NCI-H524 (cell line): ENCODE data around the gene DLX2.

Source experiments
- DNase-seq, 2 experiments: peaks; one replicate each; lab custom pipeline; 2025; lab: John Stamatoyannopoulos, UW

The DLX2 gene

DNA sequence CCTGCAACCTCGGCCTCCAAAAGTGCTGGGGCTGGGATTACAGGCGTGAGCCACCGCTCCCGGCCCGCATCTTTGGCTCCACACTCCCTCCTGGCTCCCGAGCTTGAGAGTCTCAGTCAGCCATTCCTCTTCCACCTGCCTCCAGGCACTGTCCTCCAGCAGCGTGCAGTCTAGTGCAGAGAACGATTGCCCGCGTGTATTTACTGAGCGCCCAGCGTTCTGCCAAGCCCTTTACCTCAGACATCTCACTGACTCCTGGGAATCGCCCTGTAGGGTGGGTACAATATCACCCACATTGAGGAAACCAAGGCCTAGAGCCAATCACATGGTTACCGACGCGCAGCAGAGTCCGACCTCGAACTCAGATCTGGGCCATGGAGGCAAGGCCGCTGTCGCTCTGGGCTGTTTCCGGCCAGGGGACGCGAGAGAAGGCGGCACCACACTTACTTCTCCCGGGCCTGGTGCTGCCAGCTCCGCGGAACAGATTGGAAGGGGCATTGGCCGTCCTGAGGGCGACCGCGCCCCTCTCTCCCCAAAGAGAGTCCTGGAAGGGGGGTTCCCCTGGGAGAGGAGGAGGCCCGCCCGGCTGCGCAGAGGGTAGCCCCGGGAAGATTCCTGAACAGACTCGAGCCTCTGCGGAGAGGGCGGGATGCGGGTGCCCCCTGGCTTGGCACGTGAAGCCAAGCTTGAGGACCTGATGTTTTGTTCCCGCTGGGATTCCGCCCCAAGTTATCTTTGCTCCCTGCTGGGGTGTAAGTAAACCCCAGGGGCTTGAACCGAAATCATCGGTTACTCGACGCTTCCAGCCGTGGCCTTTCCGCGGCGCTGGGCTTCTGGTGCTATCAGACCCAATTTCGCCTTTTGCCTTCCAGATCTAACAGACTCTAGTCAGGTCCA lies 5.2 kb upstream of the DLX2 start:
- no peak for DNase-seq

DNA sequence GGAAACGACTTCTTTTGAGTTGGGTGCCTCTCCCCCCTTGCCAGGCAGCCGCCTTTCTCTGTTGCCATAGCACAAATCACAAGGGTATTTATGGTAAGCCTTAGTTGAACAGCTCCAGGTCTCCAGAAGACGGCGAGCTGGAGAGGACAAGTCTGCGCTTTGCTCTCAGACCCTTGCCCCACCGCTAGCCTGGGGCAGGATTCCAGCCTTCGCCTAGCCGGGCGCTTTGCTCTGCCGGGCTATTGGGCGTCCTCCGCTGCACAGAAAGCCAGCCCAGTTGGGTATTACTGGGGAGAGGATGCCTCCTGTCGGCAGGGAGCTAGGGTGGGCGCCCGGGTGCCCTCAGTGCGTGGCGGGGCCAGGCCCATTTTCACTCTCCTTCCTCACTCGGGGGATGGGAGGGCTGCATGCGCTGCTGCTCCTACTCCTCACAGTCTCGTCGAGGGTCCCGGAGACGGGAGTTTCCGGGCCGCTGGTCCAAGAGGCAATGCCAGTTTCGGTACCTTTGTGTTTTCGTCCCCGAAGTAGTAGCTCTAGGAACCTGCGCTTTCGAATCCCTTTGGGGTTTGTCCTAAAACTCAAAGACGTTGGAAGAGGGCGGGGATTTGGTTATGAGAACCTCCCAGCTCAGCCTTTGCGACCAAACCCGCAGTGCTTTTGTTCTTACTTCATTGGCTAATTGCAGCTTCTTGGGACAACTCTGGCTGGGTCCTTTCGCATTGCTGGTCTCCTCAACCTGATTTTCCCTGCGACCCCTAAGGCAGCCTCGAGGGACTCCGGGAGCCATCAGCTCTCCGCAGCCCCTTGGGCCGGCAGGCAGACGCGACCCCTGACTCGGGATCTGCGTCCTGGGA lies 3.6 kb upstream of the DLX2 start:
- DNase-seq, result peak; percentile 55 to 68

DNA sequence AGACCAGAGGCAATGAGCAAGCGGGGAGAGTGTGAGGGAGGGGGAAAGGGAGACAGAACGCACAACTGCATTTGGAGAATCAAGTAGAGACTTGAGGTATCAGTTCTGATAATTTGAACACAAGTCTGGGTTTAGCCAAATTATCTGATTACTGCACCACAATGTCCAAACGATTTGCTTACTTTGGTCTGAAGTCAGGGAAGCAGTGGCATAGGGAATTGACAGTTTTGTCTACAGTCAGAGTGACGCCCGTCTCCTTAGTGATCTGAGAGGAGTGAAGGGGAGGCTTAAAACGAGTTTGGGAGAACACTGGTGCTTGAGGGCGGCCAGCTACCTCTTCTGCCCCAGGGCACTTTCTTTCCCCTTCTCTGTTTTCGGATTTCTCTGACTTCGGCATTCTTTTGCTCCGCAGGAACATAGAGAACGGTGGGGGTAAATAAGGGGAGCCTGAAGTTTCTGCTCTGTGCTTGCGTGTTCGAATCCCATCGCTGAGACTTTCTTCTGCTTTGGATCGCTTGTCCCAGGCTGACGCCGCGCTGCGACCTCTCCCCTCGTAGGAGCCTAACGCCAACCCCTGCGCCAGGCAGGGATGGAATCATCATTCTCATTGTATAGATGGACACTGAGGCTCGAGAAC lies 2.9 kb upstream of the DLX2 start:
- peak in 1 of 2 experiments; percentile 11 for DNase-seq

DNA sequence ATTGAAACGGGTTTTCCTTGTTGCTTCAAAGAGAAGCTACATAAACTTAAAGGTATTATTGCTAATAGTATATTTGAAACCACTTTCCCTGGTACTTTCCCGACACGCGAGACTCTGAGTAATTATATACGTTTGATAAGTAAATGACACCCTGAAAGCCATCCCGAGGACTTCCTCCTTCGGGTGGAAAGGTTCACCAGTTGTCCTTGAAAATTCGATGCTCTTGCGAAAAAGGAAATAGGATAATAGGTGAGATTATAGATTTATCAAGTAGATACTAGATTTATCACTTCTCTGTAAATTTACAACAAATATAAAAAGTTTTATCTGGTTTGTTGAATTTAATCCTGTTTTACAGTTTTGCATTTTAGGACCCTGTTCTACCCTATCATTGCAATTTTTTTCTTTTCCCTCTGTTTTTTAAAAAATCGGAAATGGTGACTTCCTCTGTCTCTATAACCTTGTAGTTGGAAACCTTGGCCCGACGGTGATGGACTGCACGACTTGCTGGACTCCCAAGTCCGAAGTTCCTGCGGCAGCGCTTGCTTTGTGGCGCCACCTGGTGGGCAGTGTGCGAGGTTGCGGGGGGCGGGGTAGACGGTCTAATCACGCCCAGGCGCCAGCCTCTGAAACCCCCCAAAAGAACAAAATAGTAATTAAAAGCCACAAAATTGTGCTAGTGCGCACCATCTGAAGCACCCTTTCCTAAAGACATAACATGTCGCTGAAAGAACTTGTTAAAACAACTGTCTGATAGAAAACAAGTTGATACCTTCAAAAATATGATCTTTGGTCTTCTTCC lies 972 bp upstream of the DLX2 start:
- peak; percentile 51 to 77 for DNase-seq

DNA sequence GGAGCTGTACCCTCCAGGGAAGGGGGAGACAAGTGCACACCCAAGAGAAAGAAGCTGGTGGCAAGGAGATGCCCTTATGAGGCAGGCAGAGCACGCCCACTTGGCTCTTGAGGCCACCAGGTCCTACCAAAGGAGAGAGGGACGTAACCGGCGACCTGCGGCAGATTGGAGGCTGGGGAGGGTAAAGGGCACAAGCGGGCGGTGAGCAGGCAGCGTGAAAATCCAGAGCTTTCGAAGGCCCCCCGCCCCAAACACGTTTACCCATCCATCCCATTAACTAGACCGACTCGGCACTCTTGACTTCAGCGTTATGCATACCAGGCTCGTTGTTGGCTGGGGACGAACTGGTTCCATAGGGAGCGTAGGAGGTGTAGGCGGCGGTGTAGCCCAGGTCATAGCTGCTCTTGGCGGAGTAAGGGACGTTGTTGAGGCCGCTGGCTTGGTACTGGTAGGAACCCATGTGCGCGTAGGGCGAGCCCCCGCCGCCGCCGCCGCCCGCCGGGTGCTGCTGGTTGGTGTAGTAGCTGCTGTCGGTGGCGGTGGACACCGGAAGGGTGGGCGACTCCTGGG lies 794 bp downstream of the DLX2 start:
- peak in 1 of 2 experiments; percentile 63 for DNase-seq

DNA sequence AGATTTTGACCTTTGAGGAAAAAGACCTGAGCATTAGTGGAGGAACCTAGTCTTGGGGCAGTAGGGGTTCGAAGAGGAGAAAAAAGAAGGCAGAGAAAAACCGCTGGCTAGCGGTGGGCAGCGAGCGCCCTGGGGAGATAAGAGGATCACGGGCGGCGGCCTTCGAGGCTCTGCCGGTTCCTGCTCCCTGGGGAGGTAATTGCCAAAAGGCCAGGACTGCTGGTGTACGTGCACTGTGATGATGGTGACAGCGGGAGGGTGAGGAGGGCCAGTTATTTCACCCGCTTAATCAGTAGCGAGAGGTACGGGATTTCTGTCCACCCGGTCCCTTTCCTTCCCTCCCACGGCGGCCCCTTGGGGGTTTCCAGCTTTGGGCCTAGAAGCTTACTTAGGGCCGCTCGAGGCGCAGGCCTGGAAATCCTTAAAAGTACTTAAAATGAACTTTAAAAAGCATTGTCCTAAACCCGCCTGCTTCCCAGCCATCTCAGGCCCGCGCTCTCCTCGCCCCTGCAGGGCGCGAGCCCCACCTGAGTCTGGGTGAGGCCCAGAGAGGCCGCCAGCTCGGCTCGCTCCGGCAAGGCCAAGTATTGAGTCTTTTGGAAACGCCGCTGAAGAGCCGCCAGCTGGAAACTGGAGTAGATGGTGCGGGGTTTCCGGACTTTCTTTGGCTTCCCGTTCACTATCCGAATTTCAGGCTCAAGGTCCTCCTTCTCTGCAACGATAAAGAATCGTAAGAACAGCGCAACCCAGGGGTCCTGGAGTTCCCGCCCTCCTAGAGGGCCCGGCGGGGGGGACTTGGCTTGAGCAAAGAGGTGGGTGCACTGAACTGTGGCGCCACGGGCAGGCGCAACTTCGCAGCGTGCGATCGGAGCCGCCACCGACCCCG lies 1.5 kb downstream of the DLX2 start:
- no peak for DNase-seq

DNA sequence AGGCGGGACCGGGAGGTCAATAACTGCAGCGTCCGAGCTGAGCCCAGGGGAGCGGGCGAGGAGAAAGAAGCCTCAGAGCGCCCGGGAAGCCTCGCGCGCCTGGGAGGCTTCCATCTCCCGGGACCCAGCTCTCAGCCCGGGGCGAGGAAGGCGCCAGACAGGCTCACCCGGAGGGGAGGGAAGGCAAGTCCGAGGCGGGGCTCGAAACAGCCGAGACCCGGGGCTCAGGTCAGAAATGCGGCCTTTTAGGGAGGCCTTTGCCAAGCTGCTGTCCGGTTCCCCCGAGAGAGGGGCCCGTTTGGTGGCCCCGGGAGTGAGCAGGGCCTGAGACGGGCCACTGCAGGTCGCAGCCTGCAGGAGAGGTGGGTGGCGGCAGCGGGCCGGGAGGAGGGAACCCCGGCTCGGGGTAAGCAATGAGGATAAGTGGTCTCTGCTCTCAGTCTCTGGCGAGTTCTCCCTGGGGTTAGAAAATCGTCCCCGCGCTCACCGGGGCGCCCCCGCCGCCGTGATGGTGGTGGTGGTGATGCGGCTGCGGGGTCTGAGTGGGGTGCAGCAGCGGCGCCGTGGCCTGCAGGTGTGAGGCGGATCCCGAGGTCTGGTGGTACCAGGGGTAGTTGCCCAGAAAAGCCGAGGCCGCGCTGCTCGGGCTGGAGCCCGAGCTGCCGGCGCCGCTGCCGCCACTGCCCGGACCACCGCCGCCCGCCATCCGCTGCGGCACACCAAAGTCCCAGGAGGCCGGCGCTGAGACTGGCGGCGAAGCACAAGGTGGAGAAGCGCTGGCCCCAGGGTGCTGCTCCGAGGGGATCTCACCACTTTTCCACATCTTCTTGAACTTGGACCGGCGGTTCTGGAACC lies 2.4 kb downstream of the DLX2 start:
- no peak for DNase-seq

DNA sequence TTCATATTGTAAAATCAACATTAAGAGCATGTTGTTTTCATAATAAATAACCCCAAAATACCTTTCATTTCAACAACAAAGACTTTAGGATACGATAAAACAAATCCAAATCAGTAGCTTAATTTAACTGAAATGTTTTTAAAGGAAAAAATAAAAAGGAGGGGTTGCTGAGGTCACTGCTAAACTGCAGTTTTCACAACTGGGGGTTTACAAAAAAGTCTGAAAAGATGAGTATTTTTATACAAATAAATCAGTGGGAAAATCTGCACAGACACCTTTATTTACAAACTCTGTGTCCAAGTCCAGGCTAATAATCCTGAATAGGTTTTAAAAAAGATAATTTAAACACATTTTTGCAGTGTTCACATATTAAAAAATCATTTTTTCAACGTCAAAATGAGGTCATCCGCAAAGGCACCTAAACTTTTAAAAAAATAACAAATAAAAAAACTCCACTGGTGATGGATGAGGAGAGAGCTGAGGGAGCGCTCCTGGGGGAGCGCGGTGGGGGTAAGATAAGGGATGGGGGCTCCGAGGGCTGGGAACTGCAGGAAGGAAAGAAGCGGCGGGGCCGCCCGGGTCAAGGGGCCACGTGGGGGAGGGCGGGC lies 3.1 kb downstream of the DLX2 start:
- DNase-seq, result no peak

DNA sequence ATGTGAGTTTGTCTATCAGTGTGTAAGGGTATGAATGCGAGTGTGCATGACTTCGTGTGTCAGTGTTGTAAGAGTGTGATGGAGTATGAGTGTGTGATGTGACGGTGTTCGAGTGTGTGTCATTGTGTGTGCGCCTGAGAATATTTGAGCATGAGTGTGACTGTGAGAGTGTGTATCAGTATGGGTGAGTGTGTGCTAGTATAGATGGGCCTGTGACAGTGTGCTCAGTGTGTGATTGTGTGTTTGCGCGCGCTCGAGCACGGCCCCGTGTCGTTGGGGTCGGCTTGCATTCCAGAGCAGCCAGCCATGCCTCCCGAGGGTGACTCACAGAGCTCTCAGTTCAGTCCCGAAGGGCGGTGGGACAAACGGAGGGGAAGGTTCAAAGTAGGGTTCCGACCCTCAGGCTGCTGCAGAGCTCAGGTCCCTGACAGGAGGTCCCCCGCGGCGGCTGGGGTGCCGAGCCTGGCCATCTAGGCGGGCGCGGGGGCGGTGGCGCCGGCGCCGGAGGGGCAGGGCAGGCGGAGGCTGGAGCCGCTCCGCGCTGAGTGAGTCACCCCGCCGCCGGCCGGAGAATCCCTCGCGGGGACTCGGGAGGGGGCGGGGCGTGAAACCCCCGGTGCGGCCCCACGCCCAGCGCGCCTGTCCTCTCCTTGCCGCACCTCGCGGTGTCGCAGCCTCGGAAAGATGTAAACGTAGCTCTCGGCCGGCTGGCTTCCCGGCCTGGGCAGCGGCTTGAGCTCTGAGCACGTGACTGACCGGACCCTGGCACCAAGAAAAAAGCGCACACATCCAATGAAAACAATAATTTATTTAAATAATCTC lies 3.8 kb downstream of the DLX2 start:
- DNase-seq, result no peak

DNA sequence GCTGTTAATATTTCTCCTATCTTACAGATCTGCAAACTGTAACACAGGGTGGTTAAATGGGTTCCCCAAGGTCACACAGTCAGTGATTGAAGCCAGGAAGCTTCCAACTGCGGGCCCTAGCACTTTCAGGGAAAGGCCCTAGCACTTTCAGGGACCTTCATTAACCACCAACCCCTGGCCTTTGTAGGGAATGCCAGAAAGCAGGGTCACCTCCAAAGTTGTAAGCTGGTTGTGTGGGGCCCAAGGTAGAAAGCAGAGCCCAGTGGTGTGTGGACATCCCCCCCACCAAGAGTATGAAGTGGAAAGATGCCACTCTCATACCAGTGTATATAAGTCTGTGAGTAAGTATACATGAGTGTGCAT lies 4.4 kb downstream of the DLX2 start:
- DNase-seq, result no peak

DNA sequence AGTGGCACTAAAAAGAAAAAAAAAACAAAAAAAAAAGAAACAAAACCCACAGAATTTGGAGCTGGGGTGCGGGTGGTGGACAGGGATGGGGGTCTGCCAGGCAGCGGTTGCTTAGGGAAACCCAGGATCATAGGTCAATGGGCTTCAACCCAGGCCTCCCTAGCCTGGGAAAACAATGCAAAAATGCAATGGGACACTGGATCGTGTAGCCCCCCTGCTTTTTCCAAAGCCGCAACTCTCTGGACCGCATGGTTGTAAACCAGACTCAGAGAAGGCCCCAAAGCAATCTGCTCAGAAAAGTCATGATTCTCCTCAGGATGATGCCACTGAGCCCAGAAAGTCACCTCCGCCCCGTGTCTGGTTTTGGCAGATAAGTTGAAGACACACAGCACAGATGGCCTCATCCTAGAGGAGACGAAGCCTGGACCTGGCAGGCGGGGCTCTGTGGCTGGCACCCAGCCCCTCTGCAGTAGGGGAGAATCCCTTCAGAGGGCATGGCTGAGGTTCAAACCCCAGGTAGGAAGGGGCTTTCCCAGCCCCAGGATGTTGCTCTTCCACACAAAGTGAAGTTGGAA lies 5.1 kb downstream of the DLX2 start:
- DNase-seq, result peak in 1 of 2 experiments; percentile 65

DNA sequence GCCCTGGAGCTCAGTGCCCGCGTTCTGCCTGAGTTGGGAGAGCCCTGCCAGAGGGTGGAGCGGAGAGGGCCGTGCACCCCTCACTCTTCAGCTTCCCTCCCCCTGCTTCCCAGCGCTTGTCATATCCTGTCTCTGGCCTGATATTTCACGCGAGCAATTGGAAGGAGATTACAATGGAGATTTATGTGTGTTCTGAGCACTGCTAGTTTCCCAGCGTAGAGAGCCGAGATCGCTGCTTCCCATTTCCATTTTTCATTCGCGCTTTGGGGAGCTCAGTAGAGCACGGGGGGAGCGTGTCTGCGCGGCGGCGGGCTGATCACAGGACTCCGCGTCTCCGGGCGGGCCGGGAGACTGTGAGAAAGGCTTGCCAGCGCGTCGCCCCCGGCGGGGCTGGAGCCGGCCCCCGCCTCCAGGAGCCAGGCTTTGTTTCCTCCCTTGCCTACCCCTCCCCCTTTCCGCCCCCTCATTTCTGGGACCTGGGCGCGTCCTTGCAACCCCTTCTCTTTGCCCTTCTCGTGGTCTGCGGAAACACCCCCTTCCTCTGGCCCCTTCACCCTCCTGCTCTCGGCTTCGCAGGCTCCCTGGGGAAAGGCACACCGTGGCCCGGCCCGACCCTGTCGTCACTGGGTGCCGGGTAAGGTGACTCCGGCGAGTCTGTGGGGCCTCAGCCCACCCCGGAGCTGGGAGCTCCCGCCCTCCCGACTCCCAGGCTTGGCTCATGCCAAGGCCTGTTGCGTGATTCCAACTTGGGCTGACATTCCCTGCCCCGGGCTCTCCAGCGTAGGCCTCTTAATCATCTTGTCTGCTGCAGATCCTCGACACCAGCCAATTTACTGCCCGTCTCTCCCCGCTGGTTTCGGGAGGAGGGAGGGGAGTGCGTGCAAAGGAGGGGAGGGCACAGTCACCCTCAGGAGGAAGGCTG lies 5.8 kb downstream of the DLX2 start:
- peak in 1 of 2 experiments; percentile 61 for DNase-seq

DNA sequence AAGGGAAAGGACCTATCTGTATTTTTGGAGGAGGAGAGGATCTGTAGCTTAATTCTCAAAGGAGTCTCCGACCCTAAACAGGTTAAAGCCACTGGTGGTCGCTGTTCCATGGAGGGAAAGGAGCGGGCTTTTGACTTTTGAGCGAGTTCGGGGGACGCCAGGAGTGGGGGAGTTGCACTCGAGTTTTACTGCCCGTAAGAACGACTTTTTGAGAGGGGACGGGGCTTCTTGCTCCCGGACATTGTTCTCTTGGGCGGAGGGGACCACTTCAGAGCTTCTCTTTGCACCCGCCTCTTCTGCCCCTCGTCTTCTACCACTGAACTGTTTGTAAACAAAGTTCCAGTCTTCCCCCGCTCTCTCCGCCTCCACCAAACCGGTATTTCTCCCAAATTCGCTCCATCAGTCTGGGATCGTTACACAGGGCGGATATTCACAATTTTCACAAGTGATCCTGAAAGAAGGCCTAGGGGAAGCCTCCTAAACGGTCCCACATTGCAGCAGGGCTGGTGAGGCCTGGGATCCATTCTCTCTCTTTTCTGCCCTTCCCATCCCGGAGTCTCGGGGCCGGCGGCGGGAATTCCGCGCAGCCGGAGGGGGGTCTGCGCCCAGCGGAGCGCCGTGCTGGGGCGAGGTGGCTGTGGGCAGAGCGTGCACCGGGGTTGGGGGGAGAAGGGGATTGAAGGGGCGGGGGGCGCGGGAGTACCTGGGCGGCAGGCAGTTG lies 6.6 kb downstream of the DLX2 start:
- peak; percentile 26 to 63 for DNase-seq

DNA sequence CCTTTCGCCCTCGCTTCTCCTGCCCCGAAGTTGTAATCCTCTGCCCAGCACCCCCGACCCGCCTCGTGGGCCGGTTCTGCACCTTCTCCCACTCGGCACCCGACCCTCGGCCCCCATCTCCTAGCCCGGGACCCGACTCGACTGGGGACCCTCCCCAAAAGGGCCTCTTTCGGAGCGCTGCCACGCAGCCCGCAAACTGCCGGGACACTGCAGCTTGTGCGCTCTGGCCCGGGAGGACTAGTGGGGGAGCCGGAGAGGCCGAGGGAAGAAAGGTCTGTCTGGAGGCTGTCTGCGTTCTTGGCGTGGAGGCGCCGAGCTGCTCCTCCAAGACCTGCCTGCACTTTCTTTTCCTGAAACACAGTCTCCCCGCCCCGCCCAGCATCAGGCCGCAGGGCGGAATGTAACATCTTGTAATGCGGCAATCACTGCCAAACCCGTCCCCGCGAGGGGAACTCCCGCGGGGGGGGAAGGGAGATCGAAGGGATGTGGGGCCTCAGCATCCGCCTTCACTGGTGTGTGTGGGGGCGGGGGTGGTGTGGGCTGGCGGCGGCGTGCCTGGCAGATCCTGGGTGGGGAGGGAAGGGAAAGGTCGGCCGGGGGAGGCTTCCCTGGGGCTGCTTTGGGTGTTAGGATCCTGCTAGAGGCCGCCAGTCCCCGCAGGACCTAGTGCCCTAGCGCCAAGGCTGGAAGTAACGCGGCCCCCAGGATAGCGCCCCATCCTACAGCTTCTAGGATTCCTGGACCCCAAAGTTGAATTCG lies 7.4 kb downstream of the DLX2 start:
- peak in 1 of 2 experiments; percentile 63 for DNase-seq
